Heart left ventricle (tissue), 13 donors: Measurements from ENCODE around the gene SH2D7.

Source experiments
- POLR2A ChIP-seq, 2 donors: fragments of 450-650 bp; IDR thresholded peaks; one replicate each; pipeline ENCODE4 v1.6.1; 2017; ENCODE audit warnings: antibody characterized with exemption in 2 of 2, mild to moderate bottlenecking in 2 of 2, moderate library complexity in 2 of 2
- TF ChIP-seq, protein P1 (sequence below), 12 donors: fragments of 200-600 bp; sonication (generic) in 4 of 12; IDR thresholded peaks; one replicate each; pipeline versions ENCODE4 v1.5.0 to v1.8.0; 2018 to 2022; ENCODE audit warnings: antibody characterized with exemption in 12 of 12, mild to moderate bottlenecking in 5 of 12
- donor health status: ischemic (EF 13 %, LVEDD 7.1; RV severe dilation, severe dysfunction).
- donor health status: DM: no; HTN: yes; CAD: no.
- donor health status: DM: no; HTN: no; CAD: no.
- donor health status: ischemic (EF 25% LVEDD 6.9; RV normal size, moderate dysfunction).
- donor health status: ischemic (EF 25% LVEDD 5.7; RV mildly dilated, moderate dysfunction).
- donor health status: ischemic (EF 35%, LVEDD 5.7; RV mildly dilated, moderate dysfunction).
- donor health status: nonischemic (EF 11% LVEDD 7.7; RV severe dilation, severe dysfunction).
- donor health status: DM: yes; HTN: yes; CAD: no.
- donor health status: PGD.
- donor health status: ischemic (EF 29% LVEDD 5.4; RV normal size, mild dysfunction).
- donor health status: nonischemic (EF 23%, LVEDD 6.1; RV moderate dilation, normal function).

DNA sequence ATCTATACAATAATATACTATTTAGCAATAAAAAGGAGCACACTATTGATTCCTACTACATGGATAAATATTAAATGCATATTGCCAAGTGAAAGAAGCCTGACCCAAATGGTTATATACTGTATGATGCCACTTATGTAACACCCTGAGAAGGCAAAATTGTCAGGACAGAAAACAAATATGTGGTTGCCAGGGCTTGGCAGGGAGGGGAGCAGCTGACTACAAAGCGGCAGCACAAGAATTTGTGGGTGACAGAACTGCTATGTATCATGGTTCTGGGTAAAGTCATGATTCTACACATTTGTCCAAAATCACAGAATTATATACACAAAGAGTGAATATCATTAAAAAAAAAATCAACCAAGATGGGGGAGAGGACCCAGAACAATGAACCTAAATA, 37.4 kb upstream of the SH2D7 start:
- TF ChIP-seq, protein P1, sequence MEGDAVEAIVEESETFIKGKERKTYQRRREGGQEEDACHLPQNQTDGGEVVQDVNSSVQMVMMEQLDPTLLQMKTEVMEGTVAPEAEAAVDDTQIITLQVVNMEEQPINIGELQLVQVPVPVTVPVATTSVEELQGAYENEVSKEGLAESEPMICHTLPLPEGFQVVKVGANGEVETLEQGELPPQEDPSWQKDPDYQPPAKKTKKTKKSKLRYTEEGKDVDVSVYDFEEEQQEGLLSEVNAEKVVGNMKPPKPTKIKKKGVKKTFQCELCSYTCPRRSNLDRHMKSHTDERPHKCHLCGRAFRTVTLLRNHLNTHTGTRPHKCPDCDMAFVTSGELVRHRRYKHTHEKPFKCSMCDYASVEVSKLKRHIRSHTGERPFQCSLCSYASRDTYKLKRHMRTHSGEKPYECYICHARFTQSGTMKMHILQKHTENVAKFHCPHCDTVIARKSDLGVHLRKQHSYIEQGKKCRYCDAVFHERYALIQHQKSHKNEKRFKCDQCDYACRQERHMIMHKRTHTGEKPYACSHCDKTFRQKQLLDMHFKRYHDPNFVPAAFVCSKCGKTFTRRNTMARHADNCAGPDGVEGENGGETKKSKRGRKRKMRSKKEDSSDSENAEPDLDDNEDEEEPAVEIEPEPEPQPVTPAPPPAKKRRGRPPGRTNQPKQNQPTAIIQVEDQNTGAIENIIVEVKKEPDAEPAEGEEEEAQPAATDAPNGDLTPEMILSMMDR (IDR thresholded peaks at IDR 0.05): no peak
- TF ChIP-seq POLR2A (IDR thresholded peaks at IDR 0.05): no peak
